Aorta (tissue), 5 donors: ENCODE data around the gene FABP6. TPM values are rescaled to one million over a fixed set of nuclear protein-coding genes. Genes with fewer than 3 reads are reported as not detected.
"Not testable (repeated sequence)": the region's sequence is repeated elsewhere in the genome, so short reads cannot be mapped to it uniquely, and the experiment has no call there.

Experiments used
- ATAC-seq: fragments of 200-7000 bp; cut with Tn5 transposase; one replicate; pipeline ENCODE4 v1.9.1; 2022; ENCODE audit warnings: moderate library complexity; ENCODE audit not compliant: low FRiP score
- DNase-seq, 2 donors: peaks; one replicate each; pipeline ENCODE4 v3.0.0-alpha.2; 2020
- H3K27ac ChIP-seq, 2 donors: one replicate each; pipeline ENCODE4 v1.5.1; 2013; ENCODE audit warnings: low read length in 2 of 2, mild to moderate bottlenecking in 2 of 2, moderate library complexity in 2 of 2, control low read depth in 1 of 2, inconsistent platforms in 1 of 2, low read depth in 1 of 2
- H3K27me3 ChIP-seq, 2 donors: one replicate each; pipeline ENCODE4 v1.6.1; 2013; ENCODE audit warnings: control low read depth in 1 of 2, low read length in 1 of 2, mild to moderate bottlenecking in 1 of 2, moderate library complexity in 1 of 2; ENCODE audit not compliant: insufficient read depth in 2 of 2, control insufficient read depth in 1 of 2
- H3K36me3 ChIP-seq, 2 donors: one replicate each; pipeline ENCODE4 v1.6.1; 2013; ENCODE audit warnings: control low read depth in 1 of 2, low read length in 1 of 2, mild to moderate bottlenecking in 1 of 2; ENCODE audit not compliant: insufficient read depth in 2 of 2, control insufficient read depth in 1 of 2
- H3K4me1 ChIP-seq, 2 donors: one replicate each; pipeline ENCODE4 v1.6.1; 2013; ENCODE audit warnings: low read length in 2 of 2, control low read depth in 1 of 2, mild to moderate bottlenecking in 1 of 2, moderate library complexity in 1 of 2; ENCODE audit not compliant: insufficient read depth in 2 of 2, control insufficient read depth in 1 of 2
- H3K4me3 ChIP-seq, 2 donors: one replicate each; pipeline ENCODE4 v1.5.1; 2013; ENCODE audit warnings: low read length in 2 of 2, control low read depth in 1 of 2, mild to moderate bottlenecking in 1 of 2
- H3K9me3 ChIP-seq: one replicate; pipeline ENCODE4 v1.6.1; 2013; ENCODE audit warnings: mild to moderate bottlenecking, low read length; ENCODE audit not compliant: control insufficient read depth
- WGBS, 2 donors: extraction: QIAGEN DNeasy Blood & Tissue Kit; methylation state at CpG; one replicate each; pipeline ENCODE4 v1.1.7; 2013; 5-methylcytosine and 5-hydroxymethylcytosine counted together
- intact Hi-C, 2 donors: fragments of 100-400 bp; cut with DNase I; formaldehyde crosslinking; loops; one replicate each; pipeline versions ENCODE4 v1.14.2 to v1.15.0; 2022
- polyA plus RNA-seq, 2 donors: library from polyadenylated mRNA; stranded (reverse); fragments of 200-250 nt; gene quantifications; one replicate each; pipeline ENCODE4 v1.2.3, GENCODE V29; 2013
- total RNA-seq, 2 donors: library from RNA; stranded (reverse); fragmentation: NEBNext Ultra II Directional; extraction: Animal tissue kit (Norgen Biotek cat#: 25700); gene quantifications; one replicate each; pipeline ENCODE4 v1.2.1, GENCODE V29; 2021
- donor health status: healthy with polysubstance abuse.
- donor health status: Bipolar disorder and iron deficiency.
- donor health status: DM: no; HTN: no; CAD: no.
- donor health status: DM: no; HTN: no; CAD: no.
- donor health status: DM: yes; HTN: yes; CAD: no.

FABP6 gene
- total and polyA plus RNA-seq, 4 donors = not detected

GRCh38 chr5:160192424-160192823 is 36.9 kb upstream of the FABP6 start:
- H3K4me3 ChIP-seq = no peak overlapping the region
- intact Hi-C loops = no loop called here
- ATAC-seq (no peak), DNase-seq (no peak)
- no peaks in the 10 kb centered on the region for H3K4me1 ChIP-seq
- no peaks in the 10 kb centered on the region for H3K9me3 ChIP-seq
- no peak overlapping the region for H3K27ac ChIP-seq
- 95 to 97% methylated on average over 7 of the region's 7 CpGs for WGBS, 2 donors
- H3K36me3 ChIP-seq = no peaks in the 10 kb centered on the region
- H3K27me3 ChIP-seq = no peaks in the 10 kb centered on the region

GRCh38 chr5:160193076-160193475 is 36.2 kb upstream of the FABP6 start:
- intact Hi-C loops, H3K27ac ChIP-seq: not testable (repeated sequence)

GRCh38 chr5:160193790-160194189 is 35.5 kb upstream of the FABP6 start:
- DNase-seq = not testable (repeated sequence)

More at GRCh38 chr5:160193076-160193475, 36.2 kb upstream of the FABP6 start:
- not testable (repeated sequence) for ATAC-seq, H3K27me3 ChIP-seq, H3K9me3 ChIP-seq, H3K36me3 ChIP-seq, H3K4me1 ChIP-seq, DNase-seq, H3K4me3 ChIP-seq
- 80 to 95% methylated on average over 18 of the region's 18 CpGs for WGBS, 2 donors

GRCh38 chr5:160197341-160198144 is 31.8 kb upstream of the FABP6 start:
- DNase-seq (peak in 1 of 2 donors; percentile 16), ATAC-seq (no peak)
- no peak overlapping the region for H3K4me3 ChIP-seq
- no peaks in the 10 kb centered on the region for H3K9me3 ChIP-seq
- no peak overlapping the region for H3K27ac ChIP-seq
- no peaks in the 10 kb centered on the region for H3K4me1 ChIP-seq
- intact Hi-C loops = loop anchor here (2.0 to 5.0 kb wide), 5 partner anchors 147 to 193 kb away; no protein-coding TSS in a partner anchor
- no peaks in the 10 kb centered on the region for H3K36me3 ChIP-seq
- 54 to 60% methylated on average over 11 of the region's 11 CpGs for WGBS, 2 donors
- no peaks in the 10 kb centered on the region for H3K27me3 ChIP-seq

More at GRCh38 chr5:160193790-160194189, 35.5 kb upstream of the FABP6 start:
- H3K4me3 ChIP-seq, intact Hi-C loops, H3K4me1 ChIP-seq, H3K36me3 ChIP-seq, H3K9me3 ChIP-seq, H3K27me3 ChIP-seq, H3K27ac ChIP-seq, ATAC-seq: not testable (repeated sequence)
- WGBS, 2 donors = 95 to 97% methylated on average over 26 to 28 of the region's 28 CpGs

- H3K4me1 ChIP-seq = no peaks in the 10 kb centered on the region
- H3K36me3 ChIP-seq = no peaks in the 10 kb centered on the region
- H3K27me3 ChIP-seq = no peaks in the 10 kb centered on the region
- H3K27ac ChIP-seq = no peak overlapping the region
- no peaks in the 10 kb centered on the region for H3K9me3 ChIP-seq
- ATAC-seq (no peak), DNase-seq (no peak)
- H3K4me3 ChIP-seq = no peak overlapping the region
- intact Hi-C loops = loop anchor here (2.0 to 5.0 kb wide), 5 partner anchors 147 to 193 kb away; no protein-coding TSS in a partner anchor
- 81 to 86% methylated on average over 5 of the region's 5 CpGs for WGBS, 2 donors
These were observed 31.2 kb upstream of the FABP6 start for GRCh38 chr5:160198146-160198545.

- Histone ChIP-seq H3K4me1 (no peaks in the 10 kb centered on the region), H3K27ac (no peak overlapping the region), H3K9me3 (no peaks in the 10 kb centered on the region), H3K27me3 (no peaks in the 10 kb centered on the region), H3K36me3 (no peaks in the 10 kb centered on the region), H3K4me3 (no peak overlapping the region)
- ATAC-seq (no peak), DNase-seq (peak in 1 of 2 donors; percentile 26)
- 52 to 58% methylated on average over 8 of the region's 8 CpGs for WGBS, 2 donors
- intact Hi-C loops = loop anchor here (2.0 to 5.0 kb wide), 5 partner anchors 146 to 192 kb away; no protein-coding TSS in a partner anchor
These were observed 30.4 kb upstream of the FABP6 start for GRCh38 chr5:160198841-160199409.

GRCh38 chr5:160199410-160199911 is 29.8 kb upstream of the FABP6 start:
- no peaks in the 10 kb centered on the region for H3K27me3 ChIP-seq
- 1 to 4% methylated on average over 15 to 30 of the region's 30 CpGs for WGBS, 2 donors
- H3K36me3 ChIP-seq = no peaks in the 10 kb centered on the region
- no peak overlapping the region for H3K4me3 ChIP-seq
- intact Hi-C loops = loop anchor here (2.0 to 5.0 kb wide), 5 partner anchors 145 to 191 kb away; no protein-coding TSS in a partner anchor
- H3K27ac ChIP-seq = no peak overlapping the region
- no peaks in the 10 kb centered on the region for H3K9me3 ChIP-seq
- peak; percentile 81 to 93 for DNase-seq
- ATAC-seq = peak; percentile 93
- no peaks in the 10 kb centered on the region for H3K4me1 ChIP-seq

GRCh38 chr5:160207061-160207460 is 22.2 kb upstream of the FABP6 start:
- DNase-seq = no peak
- no peak for ATAC-seq
- no peak overlapping the region for H3K4me3 ChIP-seq
- H3K4me1 ChIP-seq = no peaks in the 10 kb centered on the region
- no peaks in the 10 kb centered on the region for H3K9me3 ChIP-seq
- intact Hi-C loops = no loop called here
- H3K27ac ChIP-seq = no peak overlapping the region
- H3K27me3 ChIP-seq = no peaks in the 10 kb centered on the region
- H3K36me3 ChIP-seq = no peaks in the 10 kb centered on the region
- 80 to 82% methylated on average over 2 of the region's 2 CpGs for WGBS, 2 donors
